ENCODE results near the gene ARHGEF7. TPM values are rescaled to one million over a fixed set of nuclear protein-coding genes. Genes with fewer than 3 reads are reported as not detected.

The ARHGEF7 gene
- total RNA-seq, 1 donor from 2014 or later, result 270 TPM

GRCh38 chr13:111267205-111267604, 152.1 kb downstream of the ARHGEF7 start:
- Mint-ChIP-seq H3K27me3 (ENCODE audit: unreplicated experiment) (peaks cover 8% of the 10 kb centered on the region), H3K27ac (ENCODE audit: unreplicated experiment) (peak overlapping the region; percentile 9), H3K4me3 (ENCODE audit: unreplicated experiment) (peak overlapping the region; percentile 6), H3K9me3 (ENCODE audit: unreplicated experiment) (no peaks in the 10 kb centered on the region), H3K4me1 (ENCODE audit: unreplicated experiment) (peaks cover 61% of the 10 kb centered on the region), H3K36me3 (ENCODE audit: low read depth, unreplicated experiment) (peaks cover 41% of the 10 kb centered on the region)
- TF ChIP-seq, protein P1, sequence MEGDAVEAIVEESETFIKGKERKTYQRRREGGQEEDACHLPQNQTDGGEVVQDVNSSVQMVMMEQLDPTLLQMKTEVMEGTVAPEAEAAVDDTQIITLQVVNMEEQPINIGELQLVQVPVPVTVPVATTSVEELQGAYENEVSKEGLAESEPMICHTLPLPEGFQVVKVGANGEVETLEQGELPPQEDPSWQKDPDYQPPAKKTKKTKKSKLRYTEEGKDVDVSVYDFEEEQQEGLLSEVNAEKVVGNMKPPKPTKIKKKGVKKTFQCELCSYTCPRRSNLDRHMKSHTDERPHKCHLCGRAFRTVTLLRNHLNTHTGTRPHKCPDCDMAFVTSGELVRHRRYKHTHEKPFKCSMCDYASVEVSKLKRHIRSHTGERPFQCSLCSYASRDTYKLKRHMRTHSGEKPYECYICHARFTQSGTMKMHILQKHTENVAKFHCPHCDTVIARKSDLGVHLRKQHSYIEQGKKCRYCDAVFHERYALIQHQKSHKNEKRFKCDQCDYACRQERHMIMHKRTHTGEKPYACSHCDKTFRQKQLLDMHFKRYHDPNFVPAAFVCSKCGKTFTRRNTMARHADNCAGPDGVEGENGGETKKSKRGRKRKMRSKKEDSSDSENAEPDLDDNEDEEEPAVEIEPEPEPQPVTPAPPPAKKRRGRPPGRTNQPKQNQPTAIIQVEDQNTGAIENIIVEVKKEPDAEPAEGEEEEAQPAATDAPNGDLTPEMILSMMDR (IDR thresholded peaks at IDR 0.05; ENCODE audit: unreplicated experiment), result no peak
- DNase-seq (ENCODE audit: low spot score), result no peak

DNA sequence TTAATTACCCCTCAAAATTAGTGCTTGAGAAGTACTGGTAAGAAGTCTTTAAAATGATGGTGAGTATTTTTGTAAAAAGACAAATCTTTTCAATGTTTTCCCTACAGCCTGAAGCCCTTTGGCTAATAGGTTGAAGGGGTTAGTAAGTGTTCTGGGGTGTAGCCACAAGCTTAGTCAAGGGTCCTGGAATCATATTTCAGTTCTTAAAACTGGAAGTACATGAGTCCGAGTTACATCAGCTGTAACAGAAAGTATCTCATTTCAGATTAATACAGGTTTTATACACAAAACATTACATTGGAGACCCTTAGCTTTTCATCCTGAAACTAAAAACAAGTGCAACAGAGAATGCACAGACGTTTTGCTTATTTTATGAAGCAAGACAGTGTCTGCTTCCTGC, 152.7 kb downstream of the ARHGEF7 start:
- peak overlapping the region; percentile 71 for H3K27ac Mint-ChIP-seq (ENCODE audit: unreplicated experiment)
- no peak for DNase-seq (ENCODE audit: low spot score)
- no peaks in the 10 kb centered on the region for H3K9me3 Mint-ChIP-seq (ENCODE audit: unreplicated experiment)
- TF ChIP-seq, protein P1 (IDR thresholded peaks at IDR 0.05; ENCODE audit: unreplicated experiment), result no peak
- peaks cover 11% of the 10 kb centered on the region for H3K27me3 Mint-ChIP-seq (ENCODE audit: unreplicated experiment)
- peaks cover 61% of the 10 kb centered on the region for H3K4me1 Mint-ChIP-seq (ENCODE audit: unreplicated experiment)
- no peak overlapping the region for H3K4me3 Mint-ChIP-seq (ENCODE audit: unreplicated experiment)
- H3K36me3 Mint-ChIP-seq (ENCODE audit: low read depth, unreplicated experiment), result peaks cover 45% of the 10 kb centered on the region

- peaks cover 49% of the 10 kb centered on the region for H3K4me1 Mint-ChIP-seq (ENCODE audit: unreplicated experiment)
- no peak for DNase-seq (ENCODE audit: low spot score)
- H3K4me3 Mint-ChIP-seq (ENCODE audit: unreplicated experiment), result no peak overlapping the region
- peaks cover 11% of the 10 kb centered on the region for H3K27me3 Mint-ChIP-seq (ENCODE audit: unreplicated experiment)
- no peaks in the 10 kb centered on the region for H3K9me3 Mint-ChIP-seq (ENCODE audit: unreplicated experiment)
- H3K36me3 Mint-ChIP-seq (ENCODE audit: low read depth, unreplicated experiment), result peaks cover 54% of the 10 kb centered on the region
- H3K27ac Mint-ChIP-seq (ENCODE audit: unreplicated experiment), result peak overlapping the region; percentile 63
- TF ChIP-seq, protein P1 (IDR thresholded peaks at IDR 0.05; ENCODE audit: unreplicated experiment), result no peak
Observed at GRCh38 chr13:111269508-111269907, 154.4 kb downstream of the ARHGEF7 start.

GRCh38 chr13:111270126-111270525, 155.0 kb downstream of the ARHGEF7 start:
- Mint-ChIP-seq H3K4me1 (ENCODE audit: unreplicated experiment) (peaks cover 44% of the 10 kb centered on the region), H3K9me3 (ENCODE audit: unreplicated experiment) (no peaks in the 10 kb centered on the region), H3K36me3 (ENCODE audit: low read depth, unreplicated experiment) (peaks cover 55% of the 10 kb centered on the region), H3K27ac (ENCODE audit: unreplicated experiment) (peak overlapping the region; percentile 36), H3K27me3 (ENCODE audit: unreplicated experiment) (peaks cover 10% of the 10 kb centered on the region), H3K4me3 (ENCODE audit: unreplicated experiment) (peak overlapping the region; percentile 56)
- TF ChIP-seq, protein P1 (IDR thresholded peaks at IDR 0.05; ENCODE audit: unreplicated experiment), result no peak
- no peak for DNase-seq (ENCODE audit: low spot score)

GRCh38 chr13:111270765-111271698, 155.9 kb downstream of the ARHGEF7 start:
- TF ChIP-seq, protein P1 (IDR thresholded peaks at IDR 0.05; ENCODE audit: unreplicated experiment), result no peak
- Mint-ChIP-seq H3K36me3 (ENCODE audit: low read depth, unreplicated experiment) (peaks cover 63% of the 10 kb centered on the region), H3K9me3 (ENCODE audit: unreplicated experiment) (no peaks in the 10 kb centered on the region), H3K4me3 (ENCODE audit: unreplicated experiment) (no peak overlapping the region), H3K27ac (ENCODE audit: unreplicated experiment) (no peak overlapping the region), H3K27me3 (ENCODE audit: unreplicated experiment) (peaks cover 8% of the 10 kb centered on the region), H3K4me1 (ENCODE audit: unreplicated experiment) (peaks cover 40% of the 10 kb centered on the region)
- DNase-seq (ENCODE audit: low spot score), result no peak

Data from endothelial cell (in vitro differentiated cells).